H1 (cell line): Measurements from ENCODE around the gene LRR1. TPM values are rescaled to one million over a fixed set of nuclear protein-coding genes. Genes with fewer than 3 reads are reported as not detected.
"Not testable (repeated sequence)": the region's sequence is repeated elsewhere in the genome, so short reads cannot be mapped to it uniquely, and the experiment has no call there.

Source experiments
- CTCF ChIA-PET: fragments of 300-600 bp; sonication (Branson Sonifier 250); formaldehyde crosslinking; loops from one replicate; lab custom pipeline; 2021; ENCODE audit not compliant: partially characterized antibody; lab: Charles Lee
- POLR2A ChIA-PET: fragments of 300-600 bp; sonication (Branson Sonifier 250); formaldehyde crosslinking; loops from one replicate; lab custom pipeline; 2021; ENCODE audit warnings: inconsistent platforms; ENCODE audit not compliant: partially characterized antibody; lab: Charles Lee
- DNase-seq, 2 experiments: peaks; one replicate each; pipeline versions ENCODE4 v3.0.0 to v3.0.0-alpha.2; 2010 to 2022; ENCODE audit warnings: low spot score in 2 of 2, low read depth in 1 of 2, mixed read lengths in 1 of 2
- FAIRE-seq: peaks from 2 replicates; lab custom pipeline; 2011; peaks lifted over from hg19 to GRCh38; lab: Jason Lieb, UNC
- H2AFZ ChIP-seq: 2 replicates; pipeline ENCODE4 v1.8.1; 2012; ENCODE audit warnings: low read length, inconsistent platforms
- H2AK5ac ChIP-seq: 2 replicates; pipeline ENCODE4 v1.6.1; 2013; ENCODE audit warnings: low read depth, low read length
- H2BK120ac ChIP-seq: replicated peaks from 2 replicates; pipeline ENCODE3; 2013; ENCODE audit warnings: low read depth, low read length, inconsistent platforms
- H2BK12ac ChIP-seq: 2 replicates; pipeline ENCODE4 v1.6.1; 2013; ENCODE audit warnings: low read depth, low read length
- H2BK15ac ChIP-seq: 2 replicates; pipeline ENCODE4 v1.6.1; 2013; ENCODE audit warnings: low read length
- H2BK20ac ChIP-seq: 2 replicates; pipeline ENCODE4 v1.6.1; 2013; ENCODE audit warnings: low read length
- H2BK5ac ChIP-seq: 2 replicates; pipeline ENCODE4 v1.6.1; 2013; ENCODE audit warnings: low read depth, low read length
- H3K14ac ChIP-seq: 2 replicates; pipeline ENCODE4 v1.6.1; 2013; ENCODE audit warnings: inconsistent platforms; ENCODE audit not compliant: insufficient read length
- H3K18ac ChIP-seq: 2 replicates; pipeline ENCODE4 v1.6.1; 2013; ENCODE audit warnings: low read length; ENCODE audit errors: extremely low read depth
- H3K23ac ChIP-seq: 2 replicates; pipeline ENCODE4 v1.6.1; 2013; ENCODE audit warnings: inconsistent platforms; ENCODE audit not compliant: insufficient read length
- H3K23me2 ChIP-seq: 2 replicates; pipeline ENCODE4 v1.6.1; 2013; ENCODE audit warnings: low read depth, low read length
- H3K27ac ChIP-seq: 2 replicates; pipeline ENCODE4 v1.6.1; 2011; ENCODE audit warnings: low read depth, low read length, inconsistent platforms
- H3K27me3 ChIP-seq, 4 experiments: replicated peaks in 1 of 4; 1 replicate in 1 of 4; 2 replicates in 3 of 4; pipeline versions ENCODE4 v1.6.1 to v1.8.1; 2011 to 2013; ENCODE audit warnings: low read length in 3 of 4, mild to moderate bottlenecking in 3 of 4, inconsistent platforms in 2 of 4, mixed read lengths in 2 of 4, moderate library complexity in 1 of 4; ENCODE audit not compliant: control insufficient read depth in 3 of 4, insufficient read depth in 3 of 4; ENCODE audit errors: extremely low read depth in 1 of 4
- H3K36me3 ChIP-seq, 4 experiments: 2 replicates each; pipeline versions ENCODE4 v1.6.1 to v1.8.1; 2011 to 2013; ENCODE audit warnings: mild to moderate bottlenecking in 4 of 4, low read length in 3 of 4, moderate library complexity in 2 of 4, control low read depth in 1 of 4, inconsistent platforms in 1 of 4; ENCODE audit not compliant: insufficient read depth in 4 of 4, control insufficient read depth in 2 of 4
- H3K4ac ChIP-seq: replicated peaks from 2 replicates; pipeline ENCODE3; 2013; ENCODE audit warnings: low read length, low read depth, mixed read lengths, inconsistent platforms; ENCODE audit not compliant: insufficient read length
- H3K4me1 ChIP-seq, 4 experiments: replicated peaks in 1 of 4; 1 replicate in 1 of 4; 2 replicates in 3 of 4; pipeline versions ENCODE4 v1.6.1 to v1.8.1; 2011 to 2013; ENCODE audit warnings: low read length in 3 of 4, inconsistent platforms in 2 of 4, mixed read lengths in 1 of 4; ENCODE audit not compliant: insufficient read depth in 4 of 4, control insufficient read depth in 3 of 4
- H3K4me2 ChIP-seq, 2 experiments: 2 replicates each; pipeline versions ENCODE4 v1.6.1 to v1.8.1; 2011 to 2013; ENCODE audit warnings: low read depth in 2 of 2, low read length in 2 of 2, control low read depth in 1 of 2, inconsistent platforms in 1 of 2, mild to moderate bottlenecking in 1 of 2; ENCODE audit not compliant: insufficient read depth in 1 of 2
- H3K4me3 ChIP-seq, 4 experiments: fragments of 200-600, 300-600 bp in 1 of 4; sonication (generic), shearing (Covaris generic), sonication (Bioruptor Twin) in 1 of 4; 2 replicates each; pipeline versions ENCODE4 v1.5.1 to v1.8.1; 2011 to 2016; ENCODE audit warnings: low read length in 4 of 4, low read depth in 3 of 4, control low read depth in 2 of 4, inconsistent platforms in 2 of 4, mild to moderate bottlenecking in 2 of 4, mixed read lengths in 1 of 4, moderate library complexity in 1 of 4; ENCODE audit not compliant: insufficient read depth in 2 of 4; ENCODE audit errors: extremely low read depth in 1 of 4
- H3K56ac ChIP-seq: replicated peaks from 2 replicates; pipeline ENCODE3; 2013; ENCODE audit warnings: low read depth, mild to moderate bottlenecking, mixed read lengths, low read length, inconsistent platforms; ENCODE audit not compliant: insufficient read length
- H3K79me1 ChIP-seq: 2 replicates; pipeline ENCODE4 v1.6.1; 2013; ENCODE audit warnings: low read depth, low read length, control low read depth
- H3K79me2 ChIP-seq, 2 experiments: 2 replicates each; pipeline versions ENCODE4 v1.6.1 to v1.8.1; 2012 to 2013; ENCODE audit warnings: low read length in 2 of 2, mild to moderate bottlenecking in 2 of 2, inconsistent platforms in 1 of 2; ENCODE audit not compliant: insufficient read depth in 2 of 2, control insufficient read depth in 1 of 2
- H3K9ac ChIP-seq, 4 experiments: replicated peaks in 1 of 4; 1 replicate in 1 of 4; 2 replicates in 3 of 4; pipeline versions ENCODE4 v1.6.1 to v1.8.1; 2011 to 2013; ENCODE audit warnings: low read depth in 3 of 4, low read length in 3 of 4, control low read depth in 2 of 4, mild to moderate bottlenecking in 2 of 4, moderate library complexity in 2 of 4, inconsistent platforms in 1 of 4; ENCODE audit errors: extremely low read depth in 1 of 4
- H3K9me3 ChIP-seq, 2 experiments: 2 replicates each; pipeline versions ENCODE4 v1.6.1 to v1.8.1; 2012 to 2013; ENCODE audit warnings: mild to moderate bottlenecking in 2 of 2, moderate library complexity in 2 of 2, control low read depth in 1 of 2, inconsistent platforms in 1 of 2, low read depth in 1 of 2, low read length in 1 of 2, mixed read lengths in 1 of 2; ENCODE audit not compliant: insufficient read depth in 2 of 2
- H4K20me1 ChIP-seq, 2 experiments: replicated peaks in 1 of 2; 2 replicates each; pipeline versions ENCODE3 to v1.8.1; 2011 to 2013; ENCODE audit warnings: inconsistent platforms in 2 of 2, low read length in 2 of 2, mild to moderate bottlenecking in 1 of 2; ENCODE audit not compliant: insufficient read depth in 2 of 2, control insufficient read depth in 1 of 2
- H4K5ac ChIP-seq: 2 replicates; pipeline ENCODE4 v1.6.1; 2013; ENCODE audit warnings: low read length, low read depth, mixed read lengths, inconsistent platforms; ENCODE audit not compliant: insufficient read length
- H4K8ac ChIP-seq: 2 replicates; pipeline ENCODE4 v1.8.0; 2013; ENCODE audit warnings: mild to moderate bottlenecking, moderate library complexity, low read length, inconsistent platforms; ENCODE audit not compliant: insufficient read depth; ENCODE audit errors: extremely low read depth
- H4K91ac ChIP-seq: replicated peaks from 2 replicates; pipeline ENCODE3; 2013; ENCODE audit warnings: low read length, mixed read lengths, inconsistent platforms; ENCODE audit not compliant: insufficient read length
- CHD1 ChIP-seq: IDR thresholded peaks from 2 replicates; pipeline ENCODE4 v1.6.1; 2012; ENCODE audit warnings: low read depth, low read length, improper control_type of control experiment
- POLR2AphosphoS5 ChIP-seq: IDR thresholded peaks from 2 replicates; pipeline ENCODE4 v1.6.1; 2011; ENCODE audit warnings: low read depth, low read length
- WGBS, 2 experiments: shearing (Covaris generic) in 1 of 2; methylation state at CpG; one replicate each; pipeline versions ENCODE4 v1.1.6 to v1.1.7; 2013 to 2015; ENCODE audit warnings: low lambda C conversion rate in 2 of 2, mixed read lengths in 2 of 2, inconsistent platforms in 1 of 2, low coverage in 1 of 2, missing lambda C conversion rate in 1 of 2; ENCODE audit not compliant: insufficient replicate concordance in 2 of 2, insufficient coverage in 1 of 2, insufficient read length in 1 of 2; ENCODE audit errors: extremely low coverage in 1 of 2, missing lambda C conversion rate in 1 of 2; 5-methylcytosine and 5-hydroxymethylcytosine counted together
- polyA plus RNA-seq, 7 experiments: library from polyadenylated mRNA; depleted of rRNA in 3 of 7; stranded (reverse) in 5 of 7; unstranded in 2 of 7; fragments of >200 nt in 5 of 7; fragments of 200-250 nt in 2 of 7; gene quantifications; 1 replicate in 5 of 7; 2 replicates in 1 of 7; 4 replicates in 1 of 7; pipeline versions ENCODE4 v1.2.1 to v1.2.3, GENCODE V29; 2011 to 2013; ENCODE audit warnings: missing spikeins in 2 of 7, mixed read lengths in 2 of 7
- total RNA-seq: library from RNA; stranded (reverse); fragmentation: NEBNext Ultra II Directional; extraction: Animal tissue kit (Norgen Biotek cat#: 25700); gene quantifications from 2 replicates; pipeline ENCODE4 v1.2.1, GENCODE V29; 2021

LRR1 gene
- total and polyA plus RNA-seq, 2 of the 8 experiments (the other 6 are each of a cell fraction or from before 2014, with no cell fraction given) = 30.7 to 37.5 TPM

DNA sequence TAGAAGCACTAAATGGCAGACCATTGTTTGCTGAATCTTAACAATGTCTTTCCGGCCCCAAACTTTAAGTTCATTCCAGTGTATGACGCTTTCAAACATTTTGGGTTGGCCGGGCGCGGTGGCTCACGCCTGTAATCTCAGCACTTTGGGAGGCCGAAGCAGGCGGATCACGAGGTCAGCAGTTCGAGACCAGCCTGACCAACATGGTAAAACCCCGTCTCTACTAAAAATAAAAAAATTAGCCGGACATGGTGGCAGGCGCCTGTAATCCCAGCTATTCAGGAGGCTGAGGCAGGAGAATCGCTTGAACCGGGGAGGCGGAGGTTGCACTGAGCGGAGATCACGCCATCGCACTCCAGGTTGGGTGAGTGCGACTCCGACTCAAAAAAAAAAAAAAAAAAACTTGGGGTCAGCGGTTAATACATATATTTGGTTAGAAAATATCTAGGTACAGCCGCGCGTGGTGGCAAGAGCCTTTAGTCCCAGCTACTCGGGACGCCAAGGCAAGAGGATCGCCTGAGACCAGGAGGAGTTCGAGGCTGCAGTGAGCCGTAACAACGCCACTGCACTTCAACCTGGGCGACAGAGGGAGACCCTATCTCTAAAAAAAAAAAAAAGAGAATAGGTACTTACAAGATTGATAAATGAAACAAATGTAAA, 13.6 kb upstream of the LRR1 start:
- not testable (repeated sequence) for H2BK120ac ChIP-seq, H2BK12ac ChIP-seq, H3K4me1 ChIP-seq, H3K79me1 ChIP-seq, FAIRE-seq, H2AFZ ChIP-seq, H2BK20ac ChIP-seq, H2BK15ac ChIP-seq, H3K23ac ChIP-seq, H2AK5ac ChIP-seq, H4K91ac ChIP-seq, H3K23me2 ChIP-seq, H4K5ac ChIP-seq, DNase-seq, H3K27me3 ChIP-seq, H3K4ac ChIP-seq, H3K14ac ChIP-seq, H3K9me3 ChIP-seq
- H3K4me3 ChIP-seq = peak overlapping the region; percentile 98 to 100 (median 98)
- ChIA-PET POLR2A (interaction anchor here (0.7 to 11.0 kb wide), 24 partner anchors 8 to 1016 kb away, joined by 3 to 169 read pairs (median 4); partner anchors contain the start of genes DNAAF2, KLHDC1, KLHDC2 and LRR1), CTCF (interaction anchor here (1.2 to 2.8 kb wide), 4 partner anchors 13 to 124 kb away, joined by 3 to 18 read pairs (median 6); partner anchors contain the start of gene LRR1)
- peaks cover 23 to 56% of the 10 kb centered on the region in 2 experiments for H3K79me2 ChIP-seq
- H3K56ac ChIP-seq = peak overlapping the region; percentile 57
- peak overlapping the region; percentile 96 for H3K27ac ChIP-seq
- H4K8ac ChIP-seq = peak overlapping the region; percentile 19; the same call in 1 of the 2 replicates
- H3K4me2 ChIP-seq = peak overlapping the region; percentile 68 to 78
- 4% methylated on average over 31 of the region's 32 CpGs; no CpG with 5 or more reads in 1 of the 2 experiments for WGBS, 2 experiments
- peak; percentile 60; the same call in 1 of the 2 replicates for TF ChIP-seq CHD1
- peak; percentile 17; the same call in 1 of the 2 replicates for TF ChIP-seq POLR2AphosphoS5
- 0 out of 2 replicates have a peak overlapping the region, but pooled peaks have one; percentile 39 for H3K18ac ChIP-seq
- H3K36me3 ChIP-seq = peaks cover 0 to 37% (median 18%) of the 10 kb centered on the region in 4 experiments; a peak in 6 of 8 replicates
- H4K20me1 ChIP-seq = peaks cover 11 to 24% of the 10 kb centered on the region in 2 experiments
- peak overlapping the region; percentile 96 to 99 (median 98) for H3K9ac ChIP-seq
- H2BK5ac ChIP-seq = peak overlapping the region; percentile 95; the same call in 1 of the 2 replicates
